Measurements from ENCODE around the gene PTER. TPM values are rescaled to one million over a fixed set of nuclear protein-coding genes. Genes with fewer than 3 reads are reported as not detected.

The PTER gene
- total RNA-seq, 2 donors from 2014 or later, result 8.3 to 9.0 TPM

- Mint-ChIP-seq H3K27me3 (ENCODE audit: insufficient read depth) (no peaks in the 10 kb centered on the region), H3K36me3 (ENCODE audit: low read depth) (no peaks in the 10 kb centered on the region), H3K27ac (no peak overlapping the region), H3K4me3 (no peak overlapping the region), H3K9me3 (no peaks in the 10 kb centered on the region), H3K4me1 (peaks cover 3% of the 10 kb centered on the region)
- H3K36me3 ChIP-seq (ENCODE audit: control insufficient read depth, insufficient read depth, low read length), result no peaks in the 10 kb centered on the region
- no peak overlapping the region for H3K9ac ChIP-seq (ENCODE audit: extremely low read depth, low read length, poor library complexity, severe bottlenecking)
- H3K4me3 ChIP-seq (ENCODE audit: low read length), result no peak overlapping the region
- no peaks in the 10 kb centered on the region for H3K9me3 ChIP-seq (ENCODE audit: control insufficient read depth, low read length)
- H3K27ac ChIP-seq (ENCODE audit: low read depth, low read length), result no peak overlapping the region
- no peak for TF ChIP-seq CTCF (conservative IDR thresholded peaks at IDR 0.05)
- no peaks in the 10 kb centered on the region for H3K4me1 ChIP-seq (ENCODE audit: control insufficient read depth, insufficient read depth, low read length)
- no peaks in the 10 kb centered on the region for H3K27me3 ChIP-seq (ENCODE audit: control insufficient read depth, insufficient read depth, low read length, poor library complexity, severe bottlenecking)
- WGBS, 2 experiments (ENCODE audit: insufficient coverage in 1 of 2, insufficient read length in 1 of 2), result 91 to 93% methylated on average over 3 to 4 of the region's 4 CpGs
- no peak for DNase-seq
Measured at GRCh38 chr10:16497911-16498310, 61.1 kb downstream of the PTER start.

GRCh38 chr10:16505161-16505560 is 68.4 kb downstream of the PTER start:
- no peaks in the 10 kb centered on the region for H3K4me1 Mint-ChIP-seq
- no peak overlapping the region for H3K4me3 Mint-ChIP-seq
- 100% methylated on average over 1 of the region's 1 CpG; no CpG with 5 or more reads in 1 of the 2 experiments for WGBS, 2 experiments (ENCODE audit: insufficient coverage in 1 of 2, insufficient read length in 1 of 2)
- DNase-seq, result no peak
- H3K36me3 Mint-ChIP-seq (ENCODE audit: low read depth), result no peaks in the 10 kb centered on the region
- no peak overlapping the region for H3K27ac Mint-ChIP-seq
- TF ChIP-seq CTCF (conservative IDR thresholded peaks at IDR 0.05), result no peak
- Histone ChIP-seq H3K36me3 (ENCODE audit: control insufficient read depth, insufficient read depth, low read length) (no peaks in the 10 kb centered on the region), H3K27me3 (ENCODE audit: control insufficient read depth, insufficient read depth, low read length, poor library complexity, severe bottlenecking) (no peaks in the 10 kb centered on the region), H3K9me3 (ENCODE audit: control insufficient read depth, low read length) (no peaks in the 10 kb centered on the region), H3K4me3 (ENCODE audit: low read length) (no peak overlapping the region), H3K4me1 (ENCODE audit: control insufficient read depth, insufficient read depth, low read length) (no peaks in the 10 kb centered on the region), H3K27ac (ENCODE audit: low read depth, low read length) (no peak overlapping the region), H3K9ac (ENCODE audit: extremely low read depth, low read length, poor library complexity, severe bottlenecking) (no peak overlapping the region)
- no peaks in the 10 kb centered on the region for H3K27me3 Mint-ChIP-seq (ENCODE audit: insufficient read depth)
- H3K9me3 Mint-ChIP-seq, result no peaks in the 10 kb centered on the region

GRCh38 chr10:16509996-16510395 is 73.2 kb downstream of the PTER start:
- Mint-ChIP-seq H3K4me1 (no peaks in the 10 kb centered on the region), H3K27ac (no peak overlapping the region), H3K36me3 (ENCODE audit: low read depth) (no peaks in the 10 kb centered on the region), H3K27me3 (ENCODE audit: insufficient read depth) (no peaks in the 10 kb centered on the region), H3K9me3 (no peaks in the 10 kb centered on the region), H3K4me3 (no peak overlapping the region)
- no peak for DNase-seq
- Histone ChIP-seq H3K9me3 (ENCODE audit: control insufficient read depth, low read length) (no peaks in the 10 kb centered on the region), H3K36me3 (ENCODE audit: control insufficient read depth, insufficient read depth, low read length) (no peaks in the 10 kb centered on the region), H3K9ac (ENCODE audit: extremely low read depth, low read length, poor library complexity, severe bottlenecking) (no peak overlapping the region), H3K4me1 (ENCODE audit: control insufficient read depth, insufficient read depth, low read length) (no peaks in the 10 kb centered on the region), H3K4me3 (ENCODE audit: low read length) (no peak overlapping the region), H3K27ac (ENCODE audit: low read depth, low read length) (no peak overlapping the region), H3K27me3 (ENCODE audit: control insufficient read depth, insufficient read depth, low read length, poor library complexity, severe bottlenecking) (no peaks in the 10 kb centered on the region)
- WGBS, 2 experiments (ENCODE audit: insufficient coverage in 1 of 2, insufficient read length in 1 of 2), result 84 to 90% methylated on average over 4 to 5 of the region's 5 CpGs
- no peak for TF ChIP-seq CTCF (conservative IDR thresholded peaks at IDR 0.05)
